Stimulated activated CD4-positive, alpha-beta T cell treated with anti-CD3 and anti-CD28 coated beads, Interleukin-12 subunit alpha, Interleukin-12 subunit beta, amount 100 ng/mL, for 4 hours (primary cell): ENCODE data around the gene SPTBN2.

Source experiments
- DNase-seq: peaks from one replicate; pipeline ENCODE4 v3.0.0-alpha.2; 2020

SPTBN2 gene

DNA sequence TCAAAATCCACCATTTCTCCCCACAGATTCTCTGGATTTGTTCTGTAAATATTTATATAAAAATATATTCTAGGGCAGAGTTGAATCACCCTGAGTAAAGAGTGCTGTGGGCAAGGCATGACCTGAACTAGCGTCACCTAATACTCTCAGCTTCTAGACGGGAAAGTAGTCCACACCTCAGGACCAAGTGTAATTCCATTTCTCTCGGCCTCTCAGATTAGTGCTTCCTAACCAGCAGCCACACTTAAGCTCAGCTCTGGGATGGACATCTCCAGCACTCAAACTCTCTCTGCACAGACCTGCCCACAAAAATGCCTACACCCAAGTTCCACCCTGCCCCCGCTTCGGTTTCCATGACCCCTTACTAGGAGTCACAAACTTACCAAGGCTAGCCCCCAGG is 5.3 kb downstream of the SPTBN2 start:
- DNase-seq = no peak

DNA sequence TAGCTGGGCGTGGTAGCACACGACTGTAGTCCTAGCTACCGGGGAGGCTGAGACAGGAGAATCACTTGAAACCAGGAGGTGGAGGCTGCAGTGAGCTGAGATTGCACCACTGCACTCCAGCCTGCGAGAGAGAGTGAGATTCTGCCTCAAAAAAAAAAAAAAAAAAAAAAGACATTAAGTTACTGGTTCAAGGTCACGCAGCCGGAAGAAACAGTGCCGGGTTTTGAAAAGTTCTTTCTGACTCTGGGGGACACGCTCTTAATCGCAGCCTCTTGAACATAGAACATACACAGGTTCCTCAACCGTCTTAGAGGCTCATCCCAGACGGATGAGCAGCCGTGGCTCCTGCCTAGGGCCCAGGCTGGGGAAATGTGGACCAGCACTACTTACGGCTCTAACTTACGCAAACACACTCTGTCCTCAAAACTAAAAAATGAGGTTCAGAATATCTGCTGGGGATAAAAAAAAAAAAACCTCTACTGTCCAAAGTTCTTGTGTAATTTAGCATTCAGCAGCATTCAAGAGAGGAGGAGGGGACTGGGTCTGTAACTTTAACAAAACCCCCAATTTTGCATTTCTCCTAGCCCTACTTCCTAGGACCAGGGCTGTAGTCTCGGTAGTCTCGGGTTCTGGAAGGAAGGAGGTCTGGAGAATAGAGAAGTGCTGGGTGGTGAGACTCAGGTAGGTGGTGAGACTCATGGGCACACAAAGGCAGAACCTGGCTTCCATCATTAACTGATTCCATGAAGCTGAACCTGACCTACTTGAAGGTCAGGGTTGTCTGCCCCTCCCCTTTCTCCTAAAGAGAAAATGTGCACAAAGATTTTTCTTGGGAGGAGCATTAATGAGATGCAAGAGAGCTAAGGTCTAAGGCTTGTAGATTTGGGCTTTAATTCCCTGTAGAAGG is 6.0 kb downstream of the SPTBN2 start:
- no peak for DNase-seq

DNA sequence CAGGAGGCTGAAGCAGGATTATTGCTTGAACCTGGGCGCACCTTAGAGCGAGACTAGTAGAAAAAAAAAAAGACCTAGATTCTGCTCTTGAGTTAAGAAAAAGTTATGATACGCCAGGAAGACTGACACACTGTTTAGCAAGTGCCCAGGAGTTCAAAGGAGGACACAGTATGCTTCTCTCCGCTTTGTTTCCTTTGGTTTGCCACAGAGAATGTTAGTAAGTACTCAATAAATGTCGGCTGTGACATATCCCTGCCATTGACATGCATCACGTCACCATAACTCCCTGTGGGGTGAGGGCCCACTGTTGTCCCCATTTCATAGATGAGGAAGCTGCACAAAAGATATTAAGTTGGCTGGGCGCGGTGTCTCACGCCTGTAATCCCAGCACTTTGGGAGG is 7.1 kb downstream of the SPTBN2 start:
- no peak for DNase-seq

DNA sequence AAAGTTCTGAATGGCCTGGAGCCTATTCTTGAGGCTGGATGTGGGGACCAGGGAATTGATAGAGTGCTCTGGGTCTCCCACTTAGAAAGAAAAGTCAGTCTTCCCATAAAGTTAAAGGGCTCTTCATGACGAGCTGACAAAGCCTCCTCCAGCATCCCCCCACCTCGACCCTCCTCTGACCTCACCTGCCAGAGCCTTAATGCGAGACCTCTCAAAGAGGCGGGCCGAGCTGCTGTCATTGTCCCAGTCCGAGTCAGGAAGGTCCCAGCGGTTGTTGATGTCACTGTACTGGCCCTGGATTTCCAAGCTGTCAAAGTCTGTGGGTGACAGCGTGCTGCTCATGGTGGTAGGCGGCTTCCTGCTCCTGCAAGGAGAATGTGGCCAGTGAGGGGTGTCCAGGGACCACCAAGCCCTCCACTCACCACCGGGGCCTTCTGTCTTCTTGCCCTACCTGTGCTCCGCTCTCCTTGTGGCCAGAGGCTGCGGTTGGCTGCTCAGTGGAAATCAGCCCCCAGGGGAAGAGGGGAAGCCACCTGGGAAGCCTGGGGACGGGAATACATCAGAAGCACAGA is 8.0 kb downstream of the SPTBN2 start:
- no peak for DNase-seq

DNA sequence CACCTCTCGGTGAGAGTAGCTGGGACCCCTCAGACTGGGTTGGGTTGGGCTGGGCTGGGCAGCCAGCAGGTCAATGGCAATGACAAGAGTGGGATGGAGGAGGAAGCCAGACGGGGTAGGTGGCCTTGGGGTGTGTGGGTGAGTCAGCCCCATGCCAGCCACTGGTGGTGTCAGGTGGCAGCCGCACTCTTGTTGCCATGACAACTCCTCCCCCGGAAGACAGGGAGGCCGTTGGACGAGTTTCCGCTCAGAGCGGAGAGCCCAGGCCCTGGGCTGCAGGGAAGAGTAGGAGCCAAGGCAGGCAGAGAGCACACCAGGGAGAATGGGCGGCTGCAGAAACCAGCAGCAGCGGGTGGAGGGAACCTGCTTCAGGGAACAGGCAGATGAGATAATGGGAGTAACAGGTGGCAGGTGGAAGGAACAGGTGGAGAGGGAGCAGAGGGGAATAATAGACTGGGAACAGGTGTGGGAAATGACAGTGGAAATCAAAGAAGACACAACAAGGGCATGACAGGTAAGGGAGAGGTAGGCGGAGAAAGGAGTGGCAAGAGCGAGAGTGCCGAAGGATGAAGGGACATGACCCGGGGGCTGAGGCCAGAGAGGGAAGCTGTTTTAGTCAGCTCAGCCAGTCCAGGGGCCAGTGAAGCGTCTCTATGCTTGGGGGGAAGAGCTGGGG is 8.7 kb downstream of the SPTBN2 start:
- no peak for DNase-seq

DNA sequence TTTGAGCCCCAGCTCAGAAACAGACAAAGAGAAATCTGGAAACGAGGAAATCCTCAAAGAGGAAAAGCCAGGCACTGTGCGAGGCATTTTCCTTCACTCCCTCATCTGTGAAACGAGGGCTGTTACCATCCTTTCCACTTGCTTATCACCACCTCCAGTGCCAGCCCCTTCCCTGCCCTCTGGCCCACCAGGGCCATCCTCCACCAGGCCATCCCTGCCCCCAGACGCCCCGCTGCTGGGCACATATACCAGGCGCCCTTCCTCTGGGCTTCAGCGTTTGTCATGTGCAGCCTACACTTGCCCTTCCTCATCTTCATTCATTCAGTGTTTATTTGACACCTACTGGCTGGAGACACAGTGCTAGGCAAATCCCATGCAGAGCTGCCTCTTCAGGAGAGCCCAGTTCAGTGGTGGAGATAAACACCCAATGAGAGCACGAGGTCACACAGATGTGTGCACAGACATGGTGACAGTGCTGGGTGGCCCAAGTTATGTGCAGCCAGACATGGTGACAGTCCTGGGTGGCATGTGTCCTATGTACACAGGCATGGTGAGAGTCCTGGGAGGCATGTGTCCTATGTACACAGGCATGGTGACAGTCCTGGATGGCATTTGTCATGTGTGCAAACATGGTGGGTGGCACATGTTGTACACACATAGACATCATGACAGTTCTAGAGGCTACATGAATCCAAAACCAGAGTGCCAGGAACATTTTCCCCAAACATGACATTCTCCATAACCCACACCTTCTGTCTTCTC is 9.7 kb downstream of the SPTBN2 start:
- DNase-seq = no peak

DNA sequence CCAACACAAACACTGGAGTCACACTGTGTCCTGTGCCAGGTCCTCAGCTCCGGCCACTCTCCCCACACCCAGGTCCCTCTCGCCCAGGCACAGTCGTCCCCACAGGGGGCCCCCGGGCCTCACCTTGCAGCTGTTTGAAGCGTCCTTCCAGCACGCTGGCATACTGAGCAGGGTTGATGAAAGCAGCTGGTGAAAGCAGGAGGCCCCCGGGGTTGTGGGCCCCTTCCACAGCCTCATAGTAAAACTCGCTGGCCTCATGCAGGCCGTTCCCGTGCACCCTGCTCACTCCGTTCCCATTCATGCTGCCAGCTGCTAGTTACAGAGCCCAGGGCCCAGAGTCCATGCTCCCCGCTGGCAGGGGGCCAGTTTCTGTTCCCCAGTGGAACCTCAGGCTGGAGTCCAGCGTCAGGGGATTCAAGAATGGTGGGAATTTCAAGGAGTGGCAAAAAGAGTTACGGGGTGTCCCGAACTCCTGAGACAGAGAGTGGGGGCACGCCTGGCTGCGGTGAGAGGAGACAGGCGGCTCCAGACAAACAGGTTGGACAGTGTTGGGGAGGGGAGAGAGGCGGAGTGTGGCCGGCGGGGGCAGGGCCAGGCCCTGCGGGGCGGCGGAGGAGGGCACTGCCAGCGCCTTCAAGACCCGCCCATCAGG is 10.6 kb downstream of the SPTBN2 start:
- no peak for DNase-seq

DNA sequence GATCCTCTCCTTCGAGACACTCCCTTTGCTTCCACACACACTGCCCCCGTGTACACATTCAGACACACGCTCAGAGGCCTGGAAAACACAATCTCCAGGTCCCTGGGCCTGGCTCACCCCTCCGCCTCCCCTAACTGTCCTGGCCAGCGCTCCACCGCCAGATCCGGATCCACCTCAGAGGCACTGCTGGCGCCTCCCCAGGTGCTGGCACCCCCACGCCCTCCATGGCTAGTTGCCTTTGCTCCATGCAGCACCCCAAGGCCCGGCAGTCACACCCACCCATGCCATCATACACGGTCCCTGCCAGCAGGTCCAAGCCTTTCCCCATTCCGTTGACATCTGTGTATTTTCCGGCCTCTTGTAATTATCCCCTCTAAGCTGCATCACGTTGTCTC is 11.1 kb downstream of the SPTBN2 start:
- DNase-seq = no peak

DNA sequence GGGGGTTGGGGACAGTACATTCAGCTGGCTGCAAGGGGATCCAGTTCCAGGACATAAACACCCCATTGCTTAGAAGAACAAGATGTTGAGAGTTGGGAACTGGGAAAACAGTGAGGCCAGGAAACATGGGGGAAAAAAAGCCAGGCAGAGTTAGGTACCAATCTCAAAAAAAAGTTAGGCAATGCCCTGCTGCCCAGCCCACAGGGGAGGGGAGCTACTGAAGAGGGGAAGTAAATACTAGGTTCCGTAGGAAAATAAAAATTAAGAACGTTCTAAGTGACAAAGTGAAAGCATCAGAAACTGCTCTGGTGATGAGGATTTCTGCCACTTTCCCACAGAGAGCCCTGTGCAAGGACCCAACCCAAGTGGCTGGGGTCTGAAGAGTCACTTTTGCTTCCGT is 12.0 kb downstream of the SPTBN2 start:
- DNase-seq = no peak

DNA sequence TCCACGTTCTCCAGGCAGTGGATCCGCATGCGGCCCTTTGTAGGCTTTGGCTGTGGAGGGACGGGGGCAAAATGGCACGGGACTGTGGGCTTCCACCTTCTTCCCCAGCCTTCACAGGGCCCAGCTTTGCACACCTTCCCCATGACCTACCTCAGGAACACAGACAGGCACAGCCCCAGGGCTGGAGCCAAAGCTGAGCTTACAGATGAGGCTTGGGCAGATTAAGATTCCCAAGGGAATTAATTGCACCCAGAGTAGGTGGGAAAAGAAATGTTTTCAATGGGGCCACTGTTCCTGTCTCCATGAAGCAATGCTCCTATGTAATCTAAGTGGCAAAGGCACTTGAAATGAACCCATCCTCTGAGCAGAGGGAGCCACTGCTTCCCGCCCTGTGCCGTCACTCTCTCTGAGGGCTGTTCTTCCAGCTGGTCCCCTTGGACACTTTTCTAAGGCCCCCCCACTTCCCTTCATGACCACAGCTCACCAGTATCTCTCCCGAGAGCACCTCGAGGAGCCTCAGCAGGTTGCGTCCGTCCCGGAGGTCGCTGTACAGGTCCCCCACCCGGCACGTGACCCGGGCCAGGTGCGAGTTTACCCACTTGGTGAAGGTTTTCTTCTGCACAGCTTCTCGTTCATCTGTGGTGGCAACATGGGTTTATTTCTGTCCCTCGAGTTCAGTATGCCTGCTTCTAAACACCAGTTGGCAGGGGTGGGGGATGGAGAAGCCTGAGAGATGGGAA is 13.5 kb downstream of the SPTBN2 start:
- no peak for DNase-seq

DNA sequence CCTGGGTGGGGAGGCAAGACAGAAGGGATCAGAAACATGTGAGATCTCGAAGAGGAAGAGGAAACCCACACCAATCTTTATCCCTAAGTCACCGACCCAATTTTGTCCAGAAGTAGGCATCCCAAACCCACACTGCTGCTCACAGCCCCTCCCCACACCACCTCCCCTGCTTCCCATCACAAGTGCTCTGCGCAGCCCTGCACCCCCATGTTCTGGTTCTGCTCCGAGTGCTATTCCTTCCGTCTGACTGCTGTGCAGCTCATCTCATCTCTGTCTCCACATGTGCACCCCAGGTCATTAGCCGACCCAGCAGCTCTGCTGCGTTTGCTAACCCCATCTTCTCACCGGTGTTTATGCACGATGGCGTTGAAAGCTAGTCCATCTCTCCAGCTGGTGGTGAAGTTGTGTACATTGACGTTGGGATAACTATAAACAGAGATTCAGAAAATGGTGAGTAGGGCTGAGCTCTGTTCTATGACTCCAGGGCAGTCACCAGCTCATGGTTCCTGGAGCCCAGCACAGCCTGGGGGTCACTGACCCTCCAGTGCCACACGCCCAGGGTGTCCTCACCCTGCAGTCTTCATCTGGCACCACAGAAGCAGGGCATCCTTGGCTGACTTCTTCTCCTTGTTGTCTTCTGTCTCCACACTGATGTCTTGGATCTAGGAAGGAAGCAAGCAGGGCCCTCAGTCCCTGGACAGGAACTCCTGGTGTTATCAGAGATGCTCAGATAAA is 15.1 kb downstream of the SPTBN2 start:
- no peak for DNase-seq

DNA sequence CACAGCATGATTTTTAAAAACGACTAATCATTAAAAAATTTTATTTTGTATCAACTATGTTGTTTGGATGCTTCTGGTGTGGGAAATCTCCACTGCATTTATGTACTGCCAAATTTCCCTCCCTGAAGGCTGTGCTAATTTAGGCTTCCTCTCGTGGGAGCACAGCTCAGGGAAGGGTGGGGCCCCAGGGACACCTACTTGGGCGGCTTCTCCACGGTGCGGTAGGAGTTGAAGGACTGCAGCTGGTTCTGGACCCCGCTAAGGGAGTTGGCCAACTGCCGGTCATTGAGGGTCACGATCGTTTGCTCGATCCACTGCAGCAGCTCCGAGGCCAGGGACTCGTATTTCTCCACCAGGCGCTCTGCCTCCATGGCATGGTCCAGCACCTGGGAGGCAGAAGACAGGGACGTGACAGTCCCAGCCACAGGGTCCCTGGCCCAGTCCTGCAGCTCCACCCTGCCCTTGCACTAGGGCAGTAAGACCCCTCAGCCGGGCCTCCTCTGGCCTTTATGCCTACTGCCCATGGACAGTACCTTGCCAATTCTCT is 18.6 kb downstream of the SPTBN2 start:
- no peak for DNase-seq

DNA sequence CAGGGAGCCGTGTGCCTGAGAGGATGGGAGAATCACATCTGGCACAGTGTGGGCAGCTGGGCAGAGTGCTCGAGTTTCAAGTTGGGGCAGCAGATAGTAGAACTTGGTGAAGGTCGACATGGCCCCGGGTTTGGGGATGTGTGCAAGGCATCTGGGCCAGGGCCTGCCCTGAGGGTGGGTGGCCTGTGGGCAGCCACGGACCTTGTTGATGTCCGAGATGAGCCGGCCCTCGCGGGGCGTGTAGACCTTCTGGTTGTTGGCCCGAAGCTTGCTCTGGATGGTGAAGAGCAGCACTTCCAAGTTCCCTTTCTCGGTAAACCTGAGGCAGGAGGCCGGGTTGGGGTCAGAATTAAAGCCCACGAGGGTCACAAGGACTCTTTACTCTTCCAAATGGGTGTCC is 20.3 kb downstream of the SPTBN2 start:
- DNase-seq = no peak

DNA sequence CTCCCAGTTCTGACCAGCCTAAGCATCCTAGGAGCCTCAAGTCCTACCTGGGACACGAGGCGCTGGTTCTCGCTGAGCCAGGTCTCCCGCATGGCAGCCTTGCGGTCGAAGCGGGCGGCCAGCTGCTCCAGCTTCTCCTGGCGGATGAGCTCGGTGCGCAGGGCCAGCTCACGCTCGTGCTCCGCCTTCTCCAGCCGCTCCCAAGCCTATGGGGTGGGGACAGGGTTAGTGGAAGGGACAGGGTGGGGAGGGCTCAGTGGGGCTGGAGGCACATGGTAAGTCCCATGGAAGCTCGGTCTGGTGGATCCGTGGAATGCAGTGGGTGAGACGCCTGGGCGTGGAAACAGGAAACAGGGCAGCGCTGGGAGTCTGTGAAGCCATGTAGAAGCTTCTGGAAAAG is 20.9 kb downstream of the SPTBN2 start:
- no peak for DNase-seq

DNA sequence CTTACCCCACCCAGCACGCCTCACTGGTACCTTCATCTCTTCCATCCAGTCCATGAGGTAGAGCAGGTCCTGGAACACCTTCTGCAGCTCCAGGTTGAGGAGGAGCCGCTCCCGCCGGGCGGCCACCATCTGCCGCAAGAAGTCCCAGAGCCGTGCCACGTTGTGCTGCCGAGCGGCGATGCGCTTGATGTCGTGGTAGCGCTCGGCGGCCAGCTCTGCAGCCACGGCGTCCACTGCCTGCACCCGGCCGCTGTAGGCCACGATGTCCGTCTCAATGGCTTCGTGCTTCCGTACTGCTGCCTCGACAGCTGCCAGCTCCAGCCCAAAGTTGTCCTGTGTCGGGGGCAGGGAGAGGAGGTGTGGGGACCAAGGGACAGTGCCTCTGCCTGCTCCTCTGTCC is 21.5 kb downstream of the SPTBN2 start:
- no peak for DNase-seq

DNA sequence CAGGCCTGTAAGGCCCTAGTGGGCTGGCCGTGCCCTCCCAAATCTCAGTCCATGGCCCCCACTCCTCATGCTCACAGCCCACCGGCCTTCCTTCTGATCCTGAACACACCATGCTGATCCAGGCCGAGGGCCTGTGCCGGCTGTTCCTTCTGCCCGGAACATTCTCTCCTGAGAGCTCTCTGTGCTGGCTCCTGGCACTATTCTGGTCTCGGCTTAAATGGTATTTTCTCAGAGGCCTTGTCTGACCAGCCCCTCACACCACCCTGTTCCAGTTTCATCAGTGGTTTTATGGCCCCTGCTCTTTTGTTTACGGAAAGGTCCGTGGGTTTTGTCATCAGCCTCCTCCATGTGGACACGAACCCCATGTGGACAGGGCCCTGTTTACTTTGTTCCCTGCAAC is 22.0 kb downstream of the SPTBN2 start:
- no peak for DNase-seq

DNA sequence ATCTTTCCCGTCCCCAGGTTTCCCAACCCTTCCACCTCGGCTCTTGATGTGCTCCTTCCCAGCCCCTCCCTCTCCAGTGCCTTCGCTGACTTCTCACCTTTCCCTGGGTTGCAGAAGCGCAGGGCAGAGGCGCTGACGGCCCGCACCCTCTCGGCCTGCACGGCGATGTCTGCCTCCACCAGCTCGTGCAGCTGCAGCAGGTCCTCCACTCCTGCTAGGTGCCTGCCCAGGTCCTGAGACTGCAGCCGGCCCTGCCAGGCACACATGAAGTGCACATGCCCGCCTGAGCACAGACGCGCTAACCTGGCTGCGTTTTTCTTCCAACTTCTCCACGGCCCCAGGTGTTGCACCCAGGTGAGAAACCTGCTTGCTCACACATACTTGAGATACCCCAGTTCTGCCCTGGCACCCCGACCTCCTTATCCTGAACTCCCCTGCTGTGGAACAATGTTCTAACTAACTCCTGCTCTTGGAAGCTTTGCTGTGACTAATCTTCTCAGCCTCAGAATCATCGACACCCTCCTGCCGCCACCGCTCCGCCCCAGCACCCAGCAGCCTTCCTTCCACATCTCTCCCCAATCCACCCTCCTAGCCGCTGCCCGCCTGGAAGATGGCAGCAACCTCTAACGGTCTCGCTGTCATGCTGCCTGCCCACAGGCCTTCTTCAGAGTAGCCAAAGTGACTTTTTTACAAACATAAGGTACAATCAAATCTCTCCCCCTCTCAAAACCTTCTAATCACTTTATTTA is 23.3 kb downstream of the SPTBN2 start:
- DNase-seq = no peak

DNA sequence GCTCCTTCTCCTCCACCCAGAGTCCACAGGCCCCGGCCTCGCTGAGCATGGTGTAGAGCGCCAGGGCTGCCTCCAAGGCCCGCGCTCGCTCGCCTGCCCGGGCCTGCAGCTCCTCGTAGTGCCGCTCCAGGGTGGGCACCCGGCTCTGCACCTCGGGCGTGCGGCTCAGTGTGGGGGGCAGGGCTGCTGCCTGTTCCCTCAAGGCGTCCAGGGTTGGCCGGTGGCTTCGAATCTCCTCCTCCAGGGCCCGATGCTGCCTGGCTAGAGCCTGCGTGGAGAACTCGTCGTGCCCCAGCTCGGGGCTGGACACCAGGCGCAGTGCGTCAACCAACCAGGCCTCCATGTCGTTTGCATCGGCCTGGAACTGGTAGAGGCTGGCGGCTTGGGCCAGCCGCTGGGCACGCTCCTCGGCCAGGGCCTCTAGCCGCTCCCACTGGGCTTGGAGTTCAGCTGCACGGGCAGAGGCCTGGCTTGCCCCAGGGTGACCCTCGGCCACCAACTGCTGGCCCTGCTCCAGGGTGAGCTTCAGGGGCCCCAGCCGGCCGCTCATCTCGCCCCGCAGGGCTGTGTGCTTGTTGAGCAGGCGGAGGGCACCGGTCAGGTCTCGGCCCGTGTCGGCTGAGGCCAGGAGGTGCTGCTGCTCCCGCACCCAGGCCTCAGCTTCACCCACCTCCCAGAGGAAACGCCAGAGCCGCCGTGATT is 24.2 kb downstream of the SPTBN2 start:
- no peak for DNase-seq

DNA sequence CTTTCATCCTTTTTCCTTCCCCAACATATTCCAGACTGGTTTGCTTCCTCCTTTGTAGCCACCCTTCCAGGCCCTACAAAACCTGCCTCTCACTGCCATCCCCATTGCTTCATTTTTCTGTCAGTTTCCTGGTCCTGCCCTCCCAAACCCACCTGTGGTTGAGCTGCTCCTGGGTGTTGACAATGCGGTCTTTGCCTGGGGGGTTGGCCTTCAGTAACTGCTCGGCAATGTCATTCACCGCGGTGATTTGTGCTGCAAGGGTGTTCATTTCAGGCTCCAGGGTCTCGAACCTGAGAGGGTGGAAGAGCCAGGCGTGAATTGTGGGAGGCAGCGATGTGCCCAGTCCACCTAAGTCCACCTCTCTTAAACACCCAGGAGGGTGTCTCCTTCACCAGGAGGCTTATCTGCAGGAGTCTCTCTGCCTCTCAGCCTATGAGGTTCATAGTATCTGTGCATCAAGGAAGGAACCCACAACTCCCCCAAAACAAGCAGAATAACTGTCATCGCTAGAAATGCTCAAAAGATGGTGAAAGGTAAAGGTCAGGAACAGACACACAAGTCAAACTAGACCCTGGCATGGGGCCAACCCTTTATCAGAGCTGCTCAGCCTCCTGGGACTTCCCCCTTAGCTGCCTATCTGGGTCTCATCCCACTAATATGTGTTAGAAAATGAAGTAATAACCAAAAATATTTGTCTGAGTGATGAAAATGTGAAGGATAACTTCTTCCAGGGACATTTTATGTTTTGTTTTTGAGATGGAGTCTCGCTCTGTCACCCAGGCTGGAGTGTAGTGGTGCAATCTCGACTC is 27.4 kb downstream of the SPTBN2 start:
- no peak for DNase-seq
